Measurements from ENCODE around the gene HDAC1. TPM values are rescaled to one million over a fixed set of nuclear protein-coding genes. Genes with fewer than 3 reads are reported as not detected.

Gene HDAC1
- polyA plus RNA-seq, 1 donor = 216 TPM

GRCh38 chr1:32367912-32368635, 76.2 kb downstream of the HDAC1 start:
- no peak for DNase-seq

DNA sequence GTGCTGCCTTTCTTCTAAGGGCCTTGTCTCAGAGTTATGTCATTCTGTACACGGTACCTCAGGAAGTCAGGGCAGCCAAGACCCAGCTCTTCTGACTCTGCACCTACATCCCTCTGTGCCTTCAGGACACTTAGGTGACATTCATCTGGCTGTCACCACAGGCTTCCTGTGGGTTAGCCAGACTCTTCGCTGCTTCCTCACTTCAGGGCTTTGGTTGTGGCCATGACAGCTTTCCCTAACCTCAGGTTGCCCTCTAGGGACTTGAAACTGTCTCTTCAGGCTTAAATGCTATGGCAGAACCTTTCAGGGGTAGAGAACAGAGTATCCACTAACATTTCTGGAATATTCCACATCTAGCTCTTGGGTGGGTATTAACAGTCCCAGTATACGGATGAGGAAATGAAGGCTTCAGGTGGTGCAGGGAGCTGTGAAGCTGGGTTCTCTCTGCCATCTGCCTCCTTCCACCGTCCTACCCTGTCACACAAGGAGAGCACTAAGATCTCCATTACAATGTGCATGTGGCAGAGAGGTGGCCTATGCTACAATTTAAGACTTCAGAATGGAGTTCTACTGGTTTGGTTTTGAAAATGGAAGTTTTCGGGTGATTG, 80.4 kb downstream of the HDAC1 start:
- no peak for DNase-seq

GRCh38 chr1:32373996-32374592, 82.2 kb downstream of the HDAC1 start:
- no peak for DNase-seq

GRCh38 chr1:32376199-32376598, 84.3 kb downstream of the HDAC1 start:
- DNase-seq = no peak

DNA sequence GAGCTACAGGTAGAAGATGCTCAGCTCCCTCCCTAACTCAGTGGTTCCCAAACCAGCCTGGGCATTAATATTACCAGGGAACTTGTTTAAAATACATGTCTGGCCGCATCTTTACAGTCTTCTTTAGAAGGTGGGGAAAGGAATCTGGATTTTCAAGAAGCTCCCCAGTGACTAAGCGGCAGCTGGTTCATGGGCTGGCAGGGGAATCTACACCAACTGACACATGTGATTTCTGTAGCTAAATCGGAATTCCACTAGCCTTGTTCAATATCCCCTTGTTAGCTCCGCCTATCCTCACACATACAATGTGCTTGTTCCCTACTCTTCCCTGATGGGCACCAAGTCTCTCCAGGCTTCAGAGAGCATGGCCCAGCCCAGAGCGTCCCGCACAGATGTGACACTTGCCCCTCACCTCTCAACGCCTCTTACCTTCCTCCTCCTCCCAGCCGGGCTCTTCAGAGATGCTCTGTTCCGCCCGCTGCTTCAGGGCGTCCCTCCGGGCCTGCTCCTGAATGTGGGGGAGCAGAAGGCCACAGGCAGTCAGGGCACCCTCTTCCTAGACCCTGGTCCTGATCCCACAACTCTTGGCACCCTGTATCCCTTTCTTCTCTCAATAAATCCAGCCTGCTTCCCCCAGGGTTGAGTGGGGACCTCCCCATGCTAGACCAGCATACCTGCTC, 85.8 kb downstream of the HDAC1 start:
- DNase-seq = no peak

DNA sequence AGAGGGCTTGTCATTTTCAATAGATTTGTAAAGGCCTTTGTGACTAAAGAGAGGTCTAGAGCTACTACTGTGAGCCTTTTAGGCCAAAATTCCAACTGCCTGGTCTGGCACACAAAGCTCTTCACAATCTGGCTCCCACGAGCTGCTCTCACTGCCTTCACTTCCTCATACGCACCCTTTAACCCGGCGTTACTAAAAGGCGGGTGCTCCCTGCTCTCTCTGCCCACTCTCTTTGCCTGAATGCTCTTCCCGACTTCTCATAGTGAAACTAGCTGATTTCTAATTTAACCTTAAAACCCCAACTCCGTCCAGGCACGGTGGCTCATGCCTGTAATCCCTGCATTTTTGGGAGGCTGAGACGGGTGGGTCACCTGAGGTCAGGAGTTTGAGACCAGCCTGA, 88.2 kb downstream of the HDAC1 start:
- DNase-seq = no peak

Other genes starting within 250 kb of the HDAC1 start
- 19.8 TPM for gene TMEM39B, start 219.1 kb upstream of the HDAC1 start, polyA plus RNA-seq (ENCODE audit: insufficient read length)
- gene KPNA6, start 184.0 kb upstream of the HDAC1 start, polyA plus RNA-seq (ENCODE audit: insufficient read length) = 39.9 TPM
- gene TXLNA, start 112.4 kb upstream of the HDAC1 start, polyA plus RNA-seq (ENCODE audit: insufficient read length) = 50.7 TPM
- 21.3 TPM for gene CCDC28B, start 91.5 kb upstream of the HDAC1 start, polyA plus RNA-seq (ENCODE audit: insufficient read length)
- 10.2 TPM for gene IQCC, start 86.4 kb upstream of the HDAC1 start, polyA plus RNA-seq (ENCODE audit: insufficient read length)
- gene DCDC2B, start 83.0 kb upstream of the HDAC1 start, polyA plus RNA-seq (ENCODE audit: insufficient read length) = 1.9 TPM
- 30.7 TPM for gene TMEM234, start 69.7 kb upstream of the HDAC1 start, polyA plus RNA-seq (ENCODE audit: insufficient read length)
- gene EIF3I, start 69.7 kb upstream of the HDAC1 start, polyA plus RNA-seq (ENCODE audit: insufficient read length) = 174 TPM
- 5.8 TPM for gene FAM167B, start 44.9 kb upstream of the HDAC1 start, polyA plus RNA-seq (ENCODE audit: insufficient read length)
- gene LCK, start 40.8 kb upstream of the HDAC1 start, polyA plus RNA-seq (ENCODE audit: insufficient read length) = 5.2 TPM
- 388 TPM for gene MARCKSL1, start 44.1 kb downstream of the HDAC1 start, polyA plus RNA-seq (ENCODE audit: insufficient read length)
- 7.8 TPM for gene FAM229A, start 70.4 kb downstream of the HDAC1 start, polyA plus RNA-seq (ENCODE audit: insufficient read length)
- gene TSSK3, start 70.5 kb downstream of the HDAC1 start, polyA plus RNA-seq (ENCODE audit: insufficient read length) = 7.4 TPM
- gene BSDC1, start 102.4 kb downstream of the HDAC1 start, polyA plus RNA-seq (ENCODE audit: insufficient read length) = 61.7 TPM
- gene ZBTB8B, start 173.0 kb downstream of the HDAC1 start, polyA plus RNA-seq (ENCODE audit: insufficient read length) = 2.3 TPM
- 21.9 TPM for gene ZBTB8A, start 247.3 kb downstream of the HDAC1 start, polyA plus RNA-seq (ENCODE audit: insufficient read length)